C4-2B (cell line): ENCODE measurements around the gene GLYATL2.

Experiments
- H3K27ac ChIP-seq: fragments of 450-650 bp; 2 replicates; pipeline ENCODE4 v1.5.1; 2017
- ZFX ChIP-seq: fragments of 450-650 bp; IDR thresholded peaks from 2 replicates; pipeline ENCODE4 v1.6.1; 2017
- TF ChIP-seq, protein P1 (sequence below): fragments of 450-650 bp; conservative IDR thresholded peaks from 2 replicates; pipeline ENCODE4 v1.5.1; 2017; ENCODE audit warnings: mild to moderate bottlenecking

Gene GLYATL2

GRCh38 chr11:58866788-58867187 is 22.3 kb upstream of the GLYATL2 start:
- H3K27ac ChIP-seq = no peak overlapping the region
- TF ChIP-seq, protein P1, sequence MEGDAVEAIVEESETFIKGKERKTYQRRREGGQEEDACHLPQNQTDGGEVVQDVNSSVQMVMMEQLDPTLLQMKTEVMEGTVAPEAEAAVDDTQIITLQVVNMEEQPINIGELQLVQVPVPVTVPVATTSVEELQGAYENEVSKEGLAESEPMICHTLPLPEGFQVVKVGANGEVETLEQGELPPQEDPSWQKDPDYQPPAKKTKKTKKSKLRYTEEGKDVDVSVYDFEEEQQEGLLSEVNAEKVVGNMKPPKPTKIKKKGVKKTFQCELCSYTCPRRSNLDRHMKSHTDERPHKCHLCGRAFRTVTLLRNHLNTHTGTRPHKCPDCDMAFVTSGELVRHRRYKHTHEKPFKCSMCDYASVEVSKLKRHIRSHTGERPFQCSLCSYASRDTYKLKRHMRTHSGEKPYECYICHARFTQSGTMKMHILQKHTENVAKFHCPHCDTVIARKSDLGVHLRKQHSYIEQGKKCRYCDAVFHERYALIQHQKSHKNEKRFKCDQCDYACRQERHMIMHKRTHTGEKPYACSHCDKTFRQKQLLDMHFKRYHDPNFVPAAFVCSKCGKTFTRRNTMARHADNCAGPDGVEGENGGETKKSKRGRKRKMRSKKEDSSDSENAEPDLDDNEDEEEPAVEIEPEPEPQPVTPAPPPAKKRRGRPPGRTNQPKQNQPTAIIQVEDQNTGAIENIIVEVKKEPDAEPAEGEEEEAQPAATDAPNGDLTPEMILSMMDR = no peak
- no peak for TF ChIP-seq ZFX

DNA sequence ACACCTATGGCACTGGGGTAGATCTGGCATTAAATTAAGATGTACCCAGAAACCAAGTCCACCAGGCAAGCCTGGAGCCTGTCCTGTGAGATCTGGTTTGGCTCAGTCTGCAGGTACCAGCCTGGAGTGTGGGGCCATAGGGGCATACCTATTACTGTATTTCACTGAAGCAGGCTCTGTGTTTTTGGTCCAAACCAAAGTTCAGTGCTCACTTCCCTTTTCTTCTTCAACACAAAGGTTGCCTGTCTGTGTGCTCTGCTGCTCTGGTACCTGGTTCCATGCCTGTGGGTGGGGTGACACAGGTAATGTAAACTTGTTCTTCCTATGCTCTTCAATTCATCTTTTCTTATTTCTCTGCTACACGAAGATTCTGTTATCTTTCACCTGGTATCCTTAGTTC is 19.8 kb upstream of the GLYATL2 start:
- no peak for TF ChIP-seq ZFX
- TF ChIP-seq, protein P1 = no peak
- H3K27ac ChIP-seq = no peak overlapping the region

DNA sequence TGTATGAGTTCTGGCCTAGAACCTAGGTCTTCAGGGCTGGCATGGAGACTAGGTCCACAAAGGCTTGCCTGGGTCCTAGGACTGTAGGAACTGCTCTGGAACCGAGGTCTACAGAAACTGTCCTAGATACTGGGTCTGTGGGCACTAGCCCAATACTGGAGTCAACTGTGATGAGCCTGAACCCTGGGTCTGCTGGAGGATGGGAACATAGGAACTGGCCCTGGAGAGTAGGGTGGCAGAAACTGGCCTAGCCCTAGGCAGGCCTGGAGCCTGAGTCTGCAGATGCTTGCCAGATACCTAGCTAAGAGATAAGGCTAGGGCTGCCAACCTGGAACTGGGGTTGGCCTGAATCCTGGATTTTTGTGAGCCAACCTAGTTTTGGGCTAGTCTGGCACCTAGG is 19.2 kb upstream of the GLYATL2 start:
- TF ChIP-seq, protein P1 = no peak
- no peak for TF ChIP-seq ZFX
- no peak overlapping the region for H3K27ac ChIP-seq

DNA sequence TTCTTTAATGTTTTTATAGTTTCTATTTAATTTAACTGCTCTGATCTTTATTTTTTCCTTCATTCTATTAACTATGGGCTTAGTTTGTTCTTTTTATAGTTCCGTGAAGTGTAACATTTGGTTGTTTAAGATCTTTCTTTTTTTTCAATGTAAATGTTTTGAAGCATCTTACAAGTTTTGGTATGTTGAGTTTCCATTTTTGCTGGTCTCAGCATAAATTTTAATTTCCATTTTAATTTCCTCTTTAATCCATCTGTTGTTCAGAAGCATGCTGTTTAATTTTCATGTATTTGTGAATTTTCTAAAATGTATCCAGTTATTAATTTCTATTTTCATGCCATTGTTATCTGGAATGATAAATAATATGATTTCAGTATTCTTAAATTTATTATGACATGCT is 17.0 kb upstream of the GLYATL2 start:
- TF ChIP-seq, protein P1 = no peak
- no peak for TF ChIP-seq ZFX
- H3K27ac ChIP-seq = no peak overlapping the region

DNA sequence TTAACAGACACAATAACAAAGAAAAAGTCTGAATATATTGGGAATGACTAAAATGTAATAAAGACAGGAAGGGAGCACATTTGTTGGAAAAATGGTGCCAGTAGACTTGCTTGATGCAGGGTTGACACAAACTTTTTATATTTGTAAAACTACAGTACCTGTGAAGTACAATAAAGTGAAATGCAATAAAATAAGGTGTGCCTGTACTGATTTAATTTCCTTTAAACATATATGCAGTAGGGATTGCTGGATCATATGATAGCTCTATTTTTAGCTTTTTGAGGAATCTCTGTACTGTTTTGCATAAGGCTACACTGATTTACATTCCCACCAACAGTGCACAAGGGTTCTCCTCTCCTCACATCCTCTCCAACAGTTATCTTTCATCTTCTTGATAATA is 12.3 kb upstream of the GLYATL2 start:
- no peak overlapping the region for H3K27ac ChIP-seq
- TF ChIP-seq ZFX = no peak
- TF ChIP-seq, protein P1 = no peak

GRCh38 chr11:58845386-58845785 is 882 bp upstream of the GLYATL2 start:
- H3K27ac ChIP-seq = no peak overlapping the region
- TF ChIP-seq, protein P1 = no peak
- no peak for TF ChIP-seq ZFX

DNA sequence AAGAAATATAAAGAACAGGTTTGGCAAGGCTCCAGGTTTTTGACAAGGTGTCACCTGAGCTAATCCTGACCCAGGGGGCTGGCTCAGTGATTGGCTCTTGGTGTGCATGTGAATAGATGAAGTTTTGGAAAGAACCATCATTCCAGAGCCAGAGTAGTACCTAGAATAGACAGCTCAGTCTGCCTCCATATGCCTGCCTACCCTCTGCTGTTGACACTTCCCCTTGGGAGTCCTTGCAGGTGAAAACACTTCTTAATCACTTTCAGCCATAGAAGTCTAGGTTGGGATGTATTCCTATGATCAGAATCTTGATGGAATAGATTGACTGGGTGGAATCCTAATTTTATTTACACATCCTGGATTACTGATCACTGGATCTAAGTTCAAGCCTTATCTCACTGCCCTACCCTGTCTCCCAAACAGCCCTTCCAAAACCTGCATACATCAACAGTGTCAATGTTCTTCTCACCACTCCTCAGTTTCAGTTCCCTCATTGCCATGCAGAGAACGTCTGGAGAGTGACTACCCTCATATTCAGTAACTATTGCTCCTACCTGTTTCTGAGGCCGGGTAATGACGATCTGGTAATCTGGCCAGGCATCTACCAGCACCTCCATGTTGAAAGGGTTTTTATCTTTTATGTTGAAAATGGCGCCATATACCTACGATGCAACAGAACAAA is 6.7 kb downstream of the GLYATL2 start:
- no peak overlapping the region for H3K27ac ChIP-seq
- no peak for TF ChIP-seq ZFX
- TF ChIP-seq, protein P1 = no peak
